ENCODE measurements around the gene ACO2.

ACO2 gene

GRCh38 chr22:41532908-41533825 lies 64.2 kb downstream of the ACO2 start:
- Histone ChIP-seq H3K4me3 (no peak overlapping the region), H3K27ac (peak overlapping the region in 1 of 21 experiments; percentile 12)

- H3K4me3 ChIP-seq: no peak overlapping the region
- H3K27ac ChIP-seq: no peak overlapping the region
Measured at GRCh38 chr22:41534219-41534618, 65.3 kb downstream of the ACO2 start.

- H3K27ac ChIP-seq: no peak overlapping the region
Measured at GRCh38 chr22:41535244-41535643, 66.3 kb downstream of the ACO2 start.

GRCh38 chr22:41537203-41537602 lies 68.3 kb downstream of the ACO2 start:
- Histone ChIP-seq H3K27ac (no peak overlapping the region), H3K4me3 (no peak overlapping the region)

More at GRCh38 chr22:41535244-41535643, 66.3 kb downstream of the ACO2 start:
- H3K4me3 ChIP-seq: no peak overlapping the region

- Histone ChIP-seq H3K4me3 (no peak overlapping the region), H3K27ac (no peak overlapping the region)
Measured at GRCh38 chr22:41538583-41538982, 69.7 kb downstream of the ACO2 start.

GRCh38 chr22:41539146-41540005 lies 70.5 kb downstream of the ACO2 start:
- Histone ChIP-seq H3K27ac (no peak overlapping the region), H3K4me3 (no peak overlapping the region)

GRCh38 chr22:41540006-41540315 lies 71.0 kb downstream of the ACO2 start:
- Histone ChIP-seq H3K27ac (no peak overlapping the region), H3K4me3 (no peak overlapping the region)

- H3K27ac ChIP-seq: no peak overlapping the region
- no peak overlapping the region for H3K4me3 ChIP-seq
Measured at GRCh38 chr22:41540365-41540764, 71.4 kb downstream of the ACO2 start.

GRCh38 chr22:41541484-41541883 lies 72.6 kb downstream of the ACO2 start:
- Histone ChIP-seq H3K27ac (peak overlapping the region in 1 of 21 experiments; percentile 2), H3K4me3 (no peak overlapping the region)

- no peak overlapping the region for H3K4me3 ChIP-seq
- H3K27ac ChIP-seq: peak overlapping the region in 1 of 21 experiments; percentile 2
Measured at GRCh38 chr22:41542224-41542623, 73.3 kb downstream of the ACO2 start.

GRCh38 chr22:41543854-41544670 lies 75.1 kb downstream of the ACO2 start, which contains the start of gene POLR3H:
TSS of gene POLR3H (minus strand) at chr22:41544470. CDS start at chr22:41544101, 369 bp downstream.
- Histone ChIP-seq H3K27ac (peak within 1 kb of the TSS; percentile 7 to 92 (median 85)), H3K4me3 (peak within 1 kb of the TSS; percentile 51 to 94 (median 69))

- peak overlapping the region; percentile 51 to 94 (median 69) for H3K4me3 ChIP-seq
- peak overlapping the region in 3 of 21 experiments; percentile 85 to 91 (median 88) for H3K27ac ChIP-seq
Measured at GRCh38 chr22:41544671-41545476, 76.0 kb downstream of the ACO2 start.

GRCh38 chr22:41548830-41549211 lies 79.9 kb downstream of the ACO2 start:
- no peak overlapping the region for H3K4me3 ChIP-seq
- H3K27ac ChIP-seq: no peak overlapping the region

- H3K27ac ChIP-seq: no peak overlapping the region
- H3K4me3 ChIP-seq: no peak overlapping the region
Measured at GRCh38 chr22:41550952-41551491, 82.1 kb downstream of the ACO2 start.

GRCh38 chr22:41551877-41552582 lies 83.1 kb downstream of the ACO2 start:
- no peak overlapping the region for H3K4me3 ChIP-seq
- no peak overlapping the region for H3K27ac ChIP-seq

- Histone ChIP-seq H3K27ac (no peak overlapping the region), H3K4me3 (no peak overlapping the region)
Measured at GRCh38 chr22:41555325-41555982, 86.5 kb downstream of the ACO2 start.

GRCh38 chr22:41556561-41556960 lies 87.6 kb downstream of the ACO2 start:
- H3K27ac ChIP-seq: no peak overlapping the region
- H3K4me3 ChIP-seq: no peak overlapping the region

All from skin epidermis (tissue), 12 donors.